SK-N-SH treated with all-trans-retinoic acid at 6 μM for 48 hours (cell line): ENCODE results near the gene CCDC124.
"Not testable (repeated sequence)": the region's sequence is repeated elsewhere in the genome, so short reads cannot be mapped to it uniquely, and the experiment has no call there.

Source experiments
- ATAC-seq: fragments of 200-7000 bp; cut with Tn5 transposase; 3 replicates; pipeline ENCODE4 v1.9.1; 2020; ENCODE audit warnings: mild to moderate bottlenecking, moderate library complexity
- BACH2 ChIP-seq: fragments of 250-450 bp; sonication (Bioruptor Pico); IDR thresholded peaks from 2 replicates; pipeline ENCODE4 v1.9.0; 2021; ENCODE audit warnings: mild to moderate bottlenecking, borderline replicate concordance
- CSRNP3 ChIP-seq: fragments of 250-450 bp; sonication (Bioruptor Pico); IDR thresholded peaks from 2 replicates; pipeline ENCODE4 v1.5.1; 2021; ENCODE audit warnings: mild to moderate bottlenecking, moderate library complexity
- ESRRG ChIP-seq: fragments of 250-450 bp; sonication (Bioruptor Pico); IDR thresholded peaks from 2 replicates; pipeline ENCODE4 v1.6.1; 2021; ENCODE audit warnings: mild to moderate bottlenecking
- GLIS3 ChIP-seq: fragments of 250-450 bp; sonication (Bioruptor Pico); IDR thresholded peaks from 2 replicates; pipeline ENCODE4 v1.5.0; 2020; ENCODE audit warnings: mild to moderate bottlenecking, moderate library complexity
- OSR1 ChIP-seq: fragments of 250-450 bp; sonication (Bioruptor Pico); IDR thresholded peaks from 2 replicates; pipeline ENCODE4 v1.8.0; 2022; ENCODE audit warnings: moderate library complexity, mild to moderate bottlenecking, inconsistent platforms
- PATZ1 ChIP-seq: fragments of 250-450 bp; sonication (Bioruptor Pico); IDR thresholded peaks from 2 replicates; pipeline ENCODE4 v1.8.0; 2020; ENCODE audit warnings: mild to moderate bottlenecking, moderate library complexity, borderline replicate concordance
- POU6F1 ChIP-seq: fragments of 250-450 bp; sonication (Bioruptor Pico); IDR thresholded peaks from 2 replicates; pipeline ENCODE4 v1.8.0; 2021; ENCODE audit warnings: low read depth, mild to moderate bottlenecking, moderate library complexity, borderline replicate concordance
- PPARA ChIP-seq: fragments of 250-450 bp; sonication (Bioruptor Pico); IDR thresholded peaks from 2 replicates; pipeline ENCODE4 v1.5.0; 2020; ENCODE audit warnings: mild to moderate bottlenecking, borderline replicate concordance
- RARB ChIP-seq: fragments of 250-450 bp; sonication (Bioruptor Pico); IDR thresholded peaks from 2 replicates; pipeline ENCODE4 v1.8.0; 2021; ENCODE audit warnings: mild to moderate bottlenecking, moderate library complexity
- SNAI2 ChIP-seq: fragments of 250-450 bp; sonication (Bioruptor Pico); IDR thresholded peaks from 2 replicates; pipeline ENCODE4 v1.5.0; 2020; ENCODE audit warnings: mild to moderate bottlenecking, moderate library complexity
- TCF4 ChIP-seq: fragments of 250-450 bp; sonication (Bioruptor Pico); IDR thresholded peaks from 2 replicates; pipeline ENCODE4 v1.8.0; 2021; ENCODE audit warnings: mild to moderate bottlenecking, moderate library complexity, borderline replicate concordance
- TOX ChIP-seq: fragments of 250-450 bp; sonication (Bioruptor Pico); IDR thresholded peaks from 2 replicates; pipeline ENCODE4 v1.8.0; 2021; ENCODE audit warnings: mild to moderate bottlenecking, moderate library complexity, borderline replicate concordance
- ZC3H10 ChIP-seq: fragments of 250-450 bp; sonication (Bioruptor Pico); IDR thresholded peaks from 2 replicates; pipeline ENCODE4 v1.5.1; 2021; ENCODE audit warnings: mild to moderate bottlenecking, moderate library complexity
- ZNF565 ChIP-seq: fragments of 450-650 bp; formaldehyde crosslinking; conservative IDR thresholded peaks from 2 replicates; pipeline ENCODE4 v1.5.0; 2020; ENCODE audit warnings: low read depth, mild to moderate bottlenecking, moderate library complexity
- ZNF70 ChIP-seq: fragments of 450-650 bp; formaldehyde crosslinking; IDR thresholded peaks from 2 replicates; pipeline ENCODE4 v1.5.0; 2020; ENCODE audit warnings: mild to moderate bottlenecking, moderate library complexity
- TF ChIP-seq, protein P1 (sequence below): fragments of 250-450 bp; sonication (Bioruptor Pico); IDR thresholded peaks from 2 replicates; pipeline ENCODE4 v1.5.0; 2020; ENCODE audit warnings: mild to moderate bottlenecking, moderate library complexity
- TF ChIP-seq, protein P2 (sequence below): fragments of 250-450 bp; sonication (Bioruptor Pico); IDR thresholded peaks from 2 replicates; pipeline ENCODE4 v1.5.1; 2020; ENCODE audit warnings: low read depth, mild to moderate bottlenecking, moderate library complexity

The CCDC124 gene

DNA sequence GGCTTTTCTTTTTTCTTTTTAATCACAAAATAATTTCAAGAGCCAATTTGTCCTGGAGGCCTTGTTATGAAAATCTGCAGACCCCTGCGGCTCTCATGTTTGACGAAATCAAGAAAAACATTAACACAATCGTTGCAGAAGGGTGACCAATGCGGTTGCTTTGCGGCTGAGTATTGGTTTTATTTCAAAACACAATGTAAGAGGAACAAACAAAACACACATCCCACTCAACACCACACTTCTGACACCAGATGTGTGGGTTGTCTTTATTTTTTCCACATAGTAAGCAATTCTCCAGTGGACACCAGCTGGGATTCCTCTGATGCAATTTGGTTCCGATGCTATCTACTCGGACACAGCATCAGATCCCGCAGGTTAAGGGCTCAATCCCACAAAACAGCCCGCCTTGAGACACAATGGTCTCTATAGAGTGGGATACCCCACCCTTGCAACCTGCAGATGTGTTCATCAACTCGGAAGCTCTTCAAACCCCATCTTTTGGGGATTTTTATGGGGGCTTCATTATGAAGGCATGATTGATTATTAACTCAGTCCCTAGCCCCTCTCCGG is 21.9 kb upstream of the CCDC124 start:
- TF ChIP-seq RARB (CRISPR knock-in tag) (no peak), TOX (CRISPR knock-in tag) (no peak), OSR1 (CRISPR knock-in tag) (no peak), PPARA (CRISPR knock-in tag) (no peak), ZNF70 (CRISPR knock-in tag) (no peak), CSRNP3 (CRISPR knock-in tag) (no peak), POU6F1 (CRISPR knock-in tag) (no peak), ESRRG (CRISPR knock-in tag) (no peak), PATZ1 (no peak), TCF4 (CRISPR knock-in tag) (no peak), ZC3H10 (CRISPR knock-in tag) (no peak)
- TF ChIP-seq, protein P1, sequence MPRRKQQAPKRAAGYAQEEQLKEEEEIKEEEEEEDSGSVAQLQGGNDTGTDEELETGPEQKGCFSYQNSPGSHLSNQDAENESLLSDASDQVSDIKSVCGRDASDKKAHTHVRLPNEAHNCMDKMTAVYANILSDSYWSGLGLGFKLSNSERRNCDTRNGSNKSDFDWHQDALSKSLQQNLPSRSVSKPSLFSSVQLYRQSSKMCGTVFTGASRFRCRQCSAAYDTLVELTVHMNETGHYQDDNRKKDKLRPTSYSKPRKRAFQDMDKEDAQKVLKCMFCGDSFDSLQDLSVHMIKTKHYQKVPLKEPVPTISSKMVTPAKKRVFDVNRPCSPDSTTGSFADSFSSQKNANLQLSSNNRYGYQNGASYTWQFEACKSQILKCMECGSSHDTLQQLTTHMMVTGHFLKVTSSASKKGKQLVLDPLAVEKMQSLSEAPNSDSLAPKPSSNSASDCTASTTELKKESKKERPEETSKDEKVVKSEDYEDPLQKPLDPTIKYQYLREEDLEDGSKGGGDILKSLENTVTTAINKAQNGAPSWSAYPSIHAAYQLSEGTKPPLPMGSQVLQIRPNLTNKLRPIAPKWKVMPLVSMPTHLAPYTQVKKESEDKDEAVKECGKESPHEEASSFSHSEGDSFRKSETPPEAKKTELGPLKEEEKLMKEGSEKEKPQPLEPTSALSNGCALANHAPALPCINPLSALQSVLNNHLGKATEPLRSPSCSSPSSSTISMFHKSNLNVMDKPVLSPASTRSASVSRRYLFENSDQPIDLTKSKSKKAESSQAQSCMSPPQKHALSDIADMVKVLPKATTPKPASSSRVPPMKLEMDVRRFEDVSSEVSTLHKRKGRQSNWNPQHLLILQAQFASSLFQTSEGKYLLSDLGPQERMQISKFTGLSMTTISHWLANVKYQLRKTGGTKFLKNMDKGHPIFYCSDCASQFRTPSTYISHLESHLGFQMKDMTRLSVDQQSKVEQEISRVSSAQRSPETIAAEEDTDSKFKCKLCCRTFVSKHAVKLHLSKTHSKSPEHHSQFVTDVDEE (CRISPR knock-in tag): no peak
- TF ChIP-seq, protein P2, sequence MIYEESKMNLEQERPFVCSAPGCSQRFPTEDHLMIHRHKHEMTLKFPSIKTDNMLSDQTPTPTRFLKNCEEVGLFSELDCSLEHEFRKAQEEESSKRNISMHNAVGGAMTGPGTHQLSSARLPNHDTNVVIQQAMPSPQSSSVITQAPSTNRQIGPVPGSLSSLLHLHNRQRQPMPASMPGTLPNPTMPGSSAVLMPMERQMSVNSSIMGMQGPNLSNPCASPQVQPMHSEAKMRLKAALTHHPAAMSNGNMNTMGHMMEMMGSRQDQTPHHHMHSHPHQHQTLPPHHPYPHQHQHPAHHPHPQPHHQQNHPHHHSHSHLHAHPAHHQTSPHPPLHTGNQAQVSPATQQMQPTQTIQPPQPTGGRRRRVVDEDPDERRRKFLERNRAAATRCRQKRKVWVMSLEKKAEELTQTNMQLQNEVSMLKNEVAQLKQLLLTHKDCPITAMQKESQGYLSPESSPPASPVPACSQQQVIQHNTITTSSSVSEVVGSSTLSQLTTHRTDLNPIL (CRISPR knock-in tag): no peak
- TF ChIP-seq, all 23 proteins: peak for 0

DNA sequence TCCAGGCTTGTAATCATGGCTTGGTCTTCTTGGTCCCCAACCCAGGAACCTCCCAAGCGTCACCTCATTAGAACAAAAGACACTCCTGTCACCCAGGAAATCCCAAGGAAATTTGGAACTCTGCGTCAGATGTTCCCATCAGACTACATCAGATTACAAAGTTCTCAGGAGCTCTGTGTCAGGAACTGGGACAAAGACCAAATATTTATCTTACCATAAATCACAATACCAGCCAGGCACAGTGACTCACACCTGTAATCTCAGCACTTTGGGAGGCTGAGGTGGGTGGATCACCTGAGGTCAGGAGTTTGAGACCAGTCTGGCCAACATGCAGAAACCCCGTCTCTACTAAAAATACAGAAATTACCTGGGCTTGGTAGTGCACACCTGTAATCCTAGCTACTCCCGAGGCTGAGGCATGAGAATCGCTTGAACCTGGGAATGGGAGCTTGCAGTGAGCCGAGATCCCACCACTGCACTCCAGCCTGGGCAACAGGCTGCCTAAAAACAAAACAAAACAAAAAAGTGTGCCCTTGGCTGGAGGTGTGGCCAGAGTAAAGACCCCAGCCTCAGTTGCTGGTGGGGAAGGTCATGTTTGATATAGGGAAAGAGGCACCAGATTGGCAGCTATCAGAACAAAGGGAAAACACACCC is 16.7 kb upstream of the CCDC124 start:
- no peak for TF ChIP-seq OSR1 (CRISPR knock-in tag)
- TF ChIP-seq TOX (CRISPR knock-in tag): no peak
- no peak for TF ChIP-seq PATZ1
- no peak for TF ChIP-seq ZNF70 (CRISPR knock-in tag)
- no peak for TF ChIP-seq TCF4 (CRISPR knock-in tag)
- TF ChIP-seq POU6F1 (CRISPR knock-in tag): no peak
- TF ChIP-seq CSRNP3 (CRISPR knock-in tag): no peak
- no peak for TF ChIP-seq GLIS3 (CRISPR knock-in tag)
- no peak for TF ChIP-seq RARB (CRISPR knock-in tag)
- TF ChIP-seq ZNF565 (CRISPR knock-in tag): no peak
- no peak for TF ChIP-seq BACH2
- TF ChIP-seq SNAI2 (CRISPR knock-in tag): no peak
- TF ChIP-seq ESRRG (CRISPR knock-in tag): no peak
- TF ChIP-seq, all 23 proteins: peak for 0
- no peak for ATAC-seq

More for the DNA sequence above, 21.9 kb upstream of the CCDC124 start:
- ATAC-seq: no peak

DNA sequence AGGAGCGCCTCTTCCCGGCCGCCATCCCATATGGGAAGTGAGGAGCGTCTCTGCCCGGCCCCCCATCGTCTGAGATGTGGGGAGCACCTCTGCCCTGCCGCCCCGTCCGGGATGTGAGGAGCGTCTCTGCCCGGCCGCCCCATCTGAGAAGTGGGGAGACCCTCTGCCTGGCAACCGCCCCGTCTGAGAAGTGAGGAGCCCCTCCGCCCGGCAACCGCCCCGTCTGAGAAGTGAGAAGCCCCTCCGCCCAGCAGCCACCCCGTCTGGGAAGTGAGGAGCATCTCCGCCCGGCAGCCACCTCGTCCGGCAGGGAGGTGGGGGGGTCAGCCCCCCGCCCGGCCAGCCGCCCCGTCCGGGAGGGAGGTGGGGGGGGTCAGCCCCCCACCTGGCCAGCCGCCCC is 14.7 kb upstream of the CCDC124 start:
- not testable (repeated sequence) for ATAC-seq

- ATAC-seq: not testable (repeated sequence)
These were observed 13.7 kb upstream of the CCDC124 start for GRCh38 chr19:17919122-17919521.
